ENCODE measurements around the gene AMBP. TPM values are rescaled to one million over a fixed set of nuclear protein-coding genes. Genes with fewer than 3 reads are reported as not detected.

Gene AMBP
- total and polyA plus RNA-seq, 2 of the 13 experiments (the other 11 are each of a cell fraction or from before 2014, with no cell fraction given): 1,510 to 2,580 TPM

- no peak for TF ChIP-seq HNF1A (IDR thresholded peaks at IDR 0.05; ENCODE audit: low read depth)
- TF ChIP-seq HNF1A (CRISPR knock-in tag; IDR thresholded peaks at IDR 0.05; ENCODE audit: borderline replicate concordance): no peak
- TF ChIP-seq ZNF414 (CRISPR knock-in tag; IDR thresholded peaks at IDR 0.05): no peak
- no peak for TF ChIP-seq ZSCAN30 (CRISPR knock-in tag; IDR thresholded peaks at IDR 0.05)
- TF ChIP-seq ZNF737 (CRISPR knock-in tag; IDR thresholded peaks at IDR 0.05; ENCODE audit: borderline replicate concordance): no peak
- TF ChIP-seq PRMT3 (CRISPR knock-in tag; IDR thresholded peaks at IDR 0.05; ENCODE audit: borderline replicate concordance, low read depth): no peak
- no peak for TF ChIP-seq RNF2 (conservative IDR thresholded peaks at IDR 0.05; ENCODE audit: low read depth)
- peak; percentile 81 for TF ChIP-seq GATAD2A (CRISPR knock-in tag; IDR thresholded peaks at IDR 0.05)
- peak; percentile 28; the same call in 1 of the 2 replicates for TF ChIP-seq ATF1 (CRISPR knock-in tag; IDR thresholded peaks at IDR 0.05)
- no peak for TF ChIP-seq ZEB1 (IDR thresholded peaks at IDR 0.05; ENCODE audit: insufficient replicate concordance, low read depth)
- TF ChIP-seq ZFP90 (CRISPR knock-in tag; IDR thresholded peaks at IDR 0.05; ENCODE audit: borderline replicate concordance): no peak
- TF ChIP-seq ZFP37 (CRISPR knock-in tag; IDR thresholded peaks at IDR 0.05; ENCODE audit: borderline replicate concordance): no peak
- peak; percentile 14; the same call in 1 of the 2 replicates for TF ChIP-seq TOPORS (CRISPR knock-in tag; IDR thresholded peaks at IDR 0.05)
- TF ChIP-seq CBX2 (IDR thresholded peaks at IDR 0.05; ENCODE audit: low read depth, low read length): no peak
- TF ChIP-seq CBX2 (CRISPR knock-in tag; IDR thresholded peaks at IDR 0.05; ENCODE audit: low read depth): no peak
- 0 out of 2 replicates have a peak, but pooled peaks have one; percentile 24 for TF ChIP-seq TFDP2 (CRISPR knock-in tag; IDR thresholded peaks at IDR 0.05)
- no peak for TF ChIP-seq ZNF296 (CRISPR knock-in tag; conservative IDR thresholded peaks at IDR 0.05)
- TF ChIP-seq U2AF1 (optimal IDR thresholded peaks at IDR 0.05; ENCODE audit: low read depth, low read length): no peak
- no peak for TF ChIP-seq HNRNPL (IDR thresholded peaks at IDR 0.05; ENCODE audit: low read depth, low read length)
- TF ChIP-seq REL (CRISPR knock-in tag; conservative IDR thresholded peaks at IDR 0.05): no peak
- TF ChIP-seq ELF1 (CRISPR knock-in tag; IDR thresholded peaks at IDR 0.05): no peak
- TF ChIP-seq TEF (CRISPR knock-in tag; IDR thresholded peaks at IDR 0.05): no peak
- no peak for TF ChIP-seq ZZZ3 (CRISPR knock-in tag; IDR thresholded peaks at IDR 0.05; ENCODE audit: borderline replicate concordance)
- no peak for TF ChIP-seq ZBTB43 (CRISPR knock-in tag; conservative IDR thresholded peaks at IDR 0.05)
Measured at GRCh38 chr9:114117614-114117995, 39.5 kb upstream of the AMBP start (continued).
